ENCODE results near the gene ACP5. TPM values are rescaled to one million over a fixed set of nuclear protein-coding genes. Genes with fewer than 3 reads are reported as not detected.
"Not testable (repeated sequence)": the region's sequence is repeated elsewhere in the genome, so short reads cannot be mapped to it uniquely, and the experiment has no call there.

Gene ACP5
- total RNA-seq, 2 donors from 2014 or later, result 23.3 to 59.3 TPM

- no peak for TF ChIP-seq POLR2AphosphoS5 (IDR thresholded peaks at IDR 0.05)
- no peak for TF ChIP-seq CTCF (IDR thresholded peaks at IDR 0.05)
- no peak for TF ChIP-seq POLR2A (IDR thresholded peaks at IDR 0.05)
- H3K4me3 ChIP-seq, result no peak overlapping the region
- no peak overlapping the region for H3K27ac ChIP-seq
- peaks cover 8 to 13% of the 10 kb centered on the region in 2 donors for H3K36me3 ChIP-seq
- WGBS, result 96% methylated on average over 19 of the region's 19 CpGs
- no peaks in the 10 kb centered on the region for H3K4me1 ChIP-seq (replicated peaks)
- no peaks in the 10 kb centered on the region for H3K27me3 ChIP-seq (replicated peaks; ENCODE audit: insufficient read depth)
- intact Hi-C loops (cut with DNase I), result no loop called here
- DNase-seq (ENCODE audit: low spot score), result no peak
- no peaks in the 10 kb centered on the region for H3K9me3 ChIP-seq
Observed at GRCh38 chr19:11617180-11618062, 40.0 kb upstream of the ACP5 start.

- 94% methylated on average over 5 of the region's 5 CpGs for WGBS
- DNase-seq (ENCODE audit: low spot score), result no peak
- Histone ChIP-seq H3K4me3 (no peak overlapping the region), H3K27me3 (replicated peaks; ENCODE audit: insufficient read depth) (no peaks in the 10 kb centered on the region), H3K9me3 (no peaks in the 10 kb centered on the region), H3K27ac (no peak overlapping the region), H3K4me1 (replicated peaks) (no peaks in the 10 kb centered on the region), H3K36me3 (peaks cover 8 to 13% of the 10 kb centered on the region in 2 donors)
- intact Hi-C loops (cut with DNase I), result no loop called here
- TF ChIP-seq CTCF (IDR thresholded peaks at IDR 0.05), result no peak
- no peak for TF ChIP-seq POLR2A (IDR thresholded peaks at IDR 0.05)
- TF ChIP-seq POLR2AphosphoS5 (IDR thresholded peaks at IDR 0.05), result no peak
Observed at GRCh38 chr19:11612816-11613511, 35.5 kb upstream of the ACP5 start.

- Histone ChIP-seq H3K9me3 (no peaks in the 10 kb centered on the region), H3K4me3 (no peak overlapping the region), H3K36me3 (peaks cover 0 to 1% of the 10 kb centered on the region in 2 donors), H3K27ac (no peak overlapping the region), H3K27me3 (replicated peaks; ENCODE audit: insufficient read depth) (no peaks in the 10 kb centered on the region), H3K4me1 (replicated peaks) (no peaks in the 10 kb centered on the region)
- WGBS, result 90% methylated on average over 1 of the region's 1 CpG
- DNase-seq (ENCODE audit: low spot score), result no peak
- no peak for TF ChIP-seq POLR2A (IDR thresholded peaks at IDR 0.05)
- no peak for TF ChIP-seq POLR2AphosphoS5 (IDR thresholded peaks at IDR 0.05)
- no peak for TF ChIP-seq CTCF (IDR thresholded peaks at IDR 0.05)
- intact Hi-C loops (cut with DNase I), result no loop called here
Observed at GRCh38 chr19:11611730-11612129, 34.3 kb upstream of the ACP5 start.

GRCh38 chr19:11606484-11606883 is 29.0 kb upstream of the ACP5 start:
- H3K36me3 ChIP-seq, result no peaks in the 10 kb centered on the region
- no peaks in the 10 kb centered on the region for H3K4me1 ChIP-seq (replicated peaks)
- DNase-seq (ENCODE audit: low spot score), result no peak
- H3K27me3 ChIP-seq (replicated peaks; ENCODE audit: insufficient read depth), result no peaks in the 10 kb centered on the region
- TF ChIP-seq CTCF (IDR thresholded peaks at IDR 0.05) (no peak), POLR2A (IDR thresholded peaks at IDR 0.05) (no peak), POLR2AphosphoS5 (IDR thresholded peaks at IDR 0.05) (no peak)
- H3K4me3 ChIP-seq, result no peak overlapping the region
- H3K9me3 ChIP-seq, result no peaks in the 10 kb centered on the region
- intact Hi-C loops (cut with DNase I), result no loop called here
- 91% methylated on average over 8 of the region's 8 CpGs for WGBS
- no peak overlapping the region for H3K27ac ChIP-seq

- H3K4me1 ChIP-seq (replicated peaks); H3K36me3 ChIP-seq; DNase-seq (ENCODE audit: low spot score); H3K9me3 ChIP-seq; H3K27ac ChIP-seq; intact Hi-C loops (cut with DNase I); H3K4me3 ChIP-seq; H3K27me3 ChIP-seq (replicated peaks; ENCODE audit: insufficient read depth): not testable (repeated sequence)
- 94% methylated on average over 8 of the region's 8 CpGs for WGBS
Observed at GRCh38 chr19:11599704-11600103, 22.3 kb upstream of the ACP5 start.
